Stromal cell of bone marrow (primary cell): ENCODE measurements around the gene RERE.
A peak's percentile ranks its signal among the peaks of the same experiment; 100 is the strongest.

Experiments used
- DNase-seq: peaks from one replicate; pipeline ENCODE4 v3.0.0-alpha.2; 2012; ENCODE audit warnings: low read depth

RERE gene

GRCh38 chr1:8328271-8328670 is 489.2 kb downstream of the RERE start:
- no peak for DNase-seq

- DNase-seq = no peak
Observed at GRCh38 chr1:8326265-8326664, 491.2 kb downstream of the RERE start.

GRCh38 chr1:8325771-8326170 is 491.7 kb downstream of the RERE start:
- no peak for DNase-seq

- DNase-seq = no peak
Observed at GRCh38 chr1:8324176-8324810, 493.1 kb downstream of the RERE start.

GRCh38 chr1:8323706-8324105 is 493.7 kb downstream of the RERE start:
- DNase-seq = no peak

- no peak for DNase-seq
Observed at GRCh38 chr1:8321612-8322011, 495.8 kb downstream of the RERE start.

- DNase-seq = no peak
Observed at GRCh38 chr1:8318436-8318835, 499.0 kb downstream of the RERE start.

- DNase-seq = no peak
Observed at GRCh38 chr1:8317647-8318381, 499.6 kb downstream of the RERE start, which contains the start of gene SLC45A1. TSS of gene SLC45A1 (plus strand) at chr1:8318114. CDS start at chr1:8324330, 6,216 bp downstream.

GRCh38 chr1:8315573-8316475 is 501.6 kb downstream of the RERE start:
- no peak for DNase-seq

- DNase-seq = peak; percentile 61
Observed at GRCh38 chr1:8314346-8315280, 502.8 kb downstream of the RERE start.

GRCh38 chr1:8313231-8313630 is 504.2 kb downstream of the RERE start:
- DNase-seq = no peak

GRCh38 chr1:8312235-8313218 is 504.9 kb downstream of the RERE start:
- no peak for DNase-seq

- no peak for DNase-seq
Observed at GRCh38 chr1:8311068-8311718, 506.2 kb downstream of the RERE start.

GRCh38 chr1:8307628-8308027 is 509.8 kb downstream of the RERE start:
- DNase-seq = no peak

- no peak for DNase-seq
Observed at GRCh38 chr1:8303876-8304275, 513.6 kb downstream of the RERE start.

- DNase-seq = no peak
Observed at GRCh38 chr1:8303141-8303540, 514.3 kb downstream of the RERE start.
